WTC11 (cell line): ENCODE data around the gene SUCLG2. TPM values are rescaled to one million over a fixed set of nuclear protein-coding genes. Genes with fewer than 3 reads are reported as not detected.

Experiments used
- ATAC-seq: fragments of 200-7000 bp; cut with Tn5 transposase; 2 replicates; pipeline ENCODE4 v1.10.0; 2021; ENCODE audit warnings: mild to moderate bottlenecking, moderate library complexity
- CTCF ChIA-PET: fragments of 300-600 bp; sonication (Branson Sonifier 250); formaldehyde crosslinking; loops from one replicate; lab custom pipeline; 2021; ENCODE audit warnings: antibody characterized with exemption; lab: Charles Lee
- POLR2A ChIA-PET: fragments of 350-600 bp; sonication (Branson Sonifier 250); formaldehyde crosslinking; loops from one replicate; lab custom pipeline; 2021; ENCODE audit warnings: antibody characterized with exemption; lab: Charles Lee
- DNase-seq: peaks from one replicate; pipeline ENCODE4 v3.0.0; 2021; ENCODE audit warnings: low spot score
- H3K27ac Mint-ChIP-seq: 2 replicates; pipeline ENCODE4 v1.8.0; 2021; ENCODE audit warnings: mixed read lengths
- H3K27me3 Mint-ChIP-seq: 2 replicates; pipeline ENCODE4 v1.8.0; 2021; ENCODE audit warnings: low read depth, mild to moderate bottlenecking, moderate library complexity, mixed read lengths
- H3K36me3 Mint-ChIP-seq: 2 replicates; pipeline ENCODE4 v1.8.0; 2021; ENCODE audit warnings: mixed read lengths
- H3K4me1 Mint-ChIP-seq: 2 replicates; pipeline ENCODE4 v1.8.0; 2022; ENCODE audit warnings: mixed read lengths
- H3K4me3 Mint-ChIP-seq: 2 replicates; pipeline ENCODE4 v1.8.0; 2021; ENCODE audit warnings: mild to moderate bottlenecking, moderate library complexity, mixed read lengths
- H3K9me3 Mint-ChIP-seq: 2 replicates; pipeline ENCODE4 v1.8.0; 2021; ENCODE audit warnings: mixed read lengths
- CREB1 ChIP-seq: sonication (generic); formaldehyde crosslinking; IDR thresholded peaks from 2 replicates; pipeline ENCODE4 v1.8.0; 2023; ENCODE audit warnings: mild to moderate bottlenecking, missing genetic modification reagents
- CTCF ChIP-seq: fragments of 200-600 bp; IDR thresholded peaks from 2 replicates; pipeline ENCODE4 v1.8.0; 2022; ENCODE audit warnings: antibody characterized with exemption
- ELF4 ChIP-seq: sonication (generic); formaldehyde crosslinking; IDR thresholded peaks from 2 replicates; pipeline ENCODE4 v1.8.1; 2022; ENCODE audit warnings: low read depth, mild to moderate bottlenecking, moderate library complexity, missing genetic modification reagents
- ESRRA ChIP-seq: sonication (generic); formaldehyde crosslinking; IDR thresholded peaks from 2 replicates; pipeline ENCODE4 v1.8.1; 2022; ENCODE audit warnings: mild to moderate bottlenecking, missing genetic modification reagents, borderline replicate concordance
- FOXP1 ChIP-seq: sonication (generic); formaldehyde crosslinking; IDR thresholded peaks from 2 replicates; pipeline ENCODE4 v1.8.0; 2022; ENCODE audit warnings: missing genetic modification reagents, mild to moderate bottlenecking, moderate library complexity, borderline replicate concordance
- JAZF1 ChIP-seq: fragments of 250-450 bp; sonication (Bioruptor Pico); IDR thresholded peaks from 2 replicates; pipeline ENCODE4 v1.9.0; 2021; ENCODE audit warnings: moderate library complexity, mild to moderate bottlenecking, inconsistent platforms
- MAX ChIP-seq: sonication (generic); formaldehyde crosslinking; IDR thresholded peaks from 2 replicates; pipeline ENCODE4 v1.8.0; 2022; ENCODE audit warnings: mild to moderate bottlenecking, missing genetic modification reagents
- MLX ChIP-seq: sonication (generic); formaldehyde crosslinking; IDR thresholded peaks from 2 replicates; pipeline ENCODE4 v1.8.1; 2023; ENCODE audit warnings: mild to moderate bottlenecking, missing genetic modification reagents, moderate library complexity
- NFE2L1 ChIP-seq: sonication (generic); formaldehyde crosslinking; IDR thresholded peaks from 2 replicates; pipeline ENCODE4 v1.8.1; 2023; ENCODE audit warnings: missing genetic modification reagents
- NR2C2 ChIP-seq: sonication (generic); formaldehyde crosslinking; IDR thresholded peaks from 2 replicates; pipeline ENCODE4 v1.8.0; 2022; ENCODE audit warnings: mild to moderate bottlenecking, missing genetic modification reagents
- SMAD4 ChIP-seq: sonication (generic); formaldehyde crosslinking; IDR thresholded peaks from 2 replicates; pipeline ENCODE4 v1.8.0; 2022; ENCODE audit warnings: mild to moderate bottlenecking, missing genetic modification reagents
- STAT6 ChIP-seq: sonication (generic); formaldehyde crosslinking; conservative IDR thresholded peaks from 2 replicates; pipeline ENCODE4 v1.8.1; 2023; ENCODE audit warnings: mild to moderate bottlenecking, low read depth, missing genetic modification reagents, moderate library complexity
- TEAD1 ChIP-seq: sonication (generic); formaldehyde crosslinking; IDR thresholded peaks from 2 replicates; pipeline ENCODE4 v1.8.0; 2022; ENCODE audit warnings: mild to moderate bottlenecking, missing genetic modification reagents
- ZNF423 ChIP-seq: fragments of 250-450 bp; sonication (Bioruptor Pico); IDR thresholded peaks from 2 replicates; pipeline ENCODE4 v2.1.2; 2022; ENCODE audit warnings: mild to moderate bottlenecking, moderate library complexity
- ZNF671 ChIP-seq: fragments of 250-450 bp; sonication (Bioruptor Pico); IDR thresholded peaks from 2 replicates; pipeline ENCODE4 v1.8.0; 2021; ENCODE audit warnings: mild to moderate bottlenecking
- total RNA-seq: library from RNA; stranded (reverse); gene quantifications from 3 replicates; pipeline ENCODE4 v1.2.3, GENCODE V29; 2021
- TF ChIP-seq, protein P1 (sequence below): sonication (generic); formaldehyde crosslinking; IDR thresholded peaks from 2 replicates; pipeline ENCODE4 v1.8.1; 2022; ENCODE audit warnings: low read depth, mild to moderate bottlenecking, moderate library complexity, missing genetic modification reagents, borderline replicate concordance
- TF ChIP-seq, protein P2 (sequence below): sonication (generic); formaldehyde crosslinking; IDR thresholded peaks from 2 replicates; pipeline ENCODE4 v1.8.0; 2022; ENCODE audit warnings: mild to moderate bottlenecking, missing genetic modification reagents
- TF ChIP-seq, protein P3 (sequence below): sonication (generic); formaldehyde crosslinking; IDR thresholded peaks from 2 replicates; pipeline ENCODE4 v1.8.1; 2023; ENCODE audit warnings: mild to moderate bottlenecking, missing genetic modification reagents
- TF ChIP-seq, protein P4 (sequence below): sonication (generic); formaldehyde crosslinking; IDR thresholded peaks from 2 replicates; pipeline ENCODE4 v1.8.0; 2023; ENCODE audit warnings: missing genetic modification reagents, mild to moderate bottlenecking, borderline replicate concordance
- TF ChIP-seq, protein P5 (sequence below): sonication (generic); formaldehyde crosslinking; IDR thresholded peaks from 2 replicates; pipeline ENCODE4 v1.8.1; 2022; ENCODE audit warnings: low read depth, missing genetic modification reagents, borderline replicate concordance

Gene SUCLG2
- total RNA-seq, 1 experiment from 2014 or later = 39.7 TPM

DNA sequence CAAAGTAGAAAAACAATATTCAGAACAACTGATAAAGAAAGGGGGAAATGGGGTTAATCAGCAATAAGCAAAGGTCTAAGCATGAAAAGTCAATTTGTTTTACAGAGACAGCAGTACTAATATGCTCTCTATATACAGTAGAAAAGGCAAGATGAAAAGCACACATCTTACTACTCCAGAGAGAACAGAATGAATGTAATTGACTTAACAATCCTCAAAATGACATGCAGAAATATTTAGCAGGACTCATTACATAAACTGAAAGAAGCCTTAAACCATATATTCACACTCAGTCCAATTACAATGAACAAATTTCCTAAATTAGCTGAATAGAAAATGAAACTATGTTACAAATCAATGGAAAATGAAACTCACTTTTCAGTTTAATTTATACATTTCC is 319.8 kb downstream of the SUCLG2 start:
- peaks cover 19% of the 10 kb centered on the region for H3K9me3 Mint-ChIP-seq

More for the DNA sequence above, 319.8 kb downstream of the SUCLG2 start:
- no peak overlapping the region for H3K27ac Mint-ChIP-seq
- H3K4me3 Mint-ChIP-seq = no peak overlapping the region
- no peaks in the 10 kb centered on the region for H3K27me3 Mint-ChIP-seq
- no peaks in the 10 kb centered on the region for H3K4me1 Mint-ChIP-seq
- TF ChIP-seq ZNF671 (CRISPR knock-in tag) (no peak), STAT6 (CRISPR knock-in tag) (no peak), CTCF (no peak), CREB1 (no peak), JAZF1 (no peak), MAX (CRISPR knock-in tag) (no peak), NR2C2 (no peak), FOXP1 (CRISPR knock-in tag) (no peak), ESRRA (CRISPR knock-in tag) (no peak), TEAD1 (no peak), NFE2L1 (CRISPR knock-in tag) (no peak), MLX (CRISPR knock-in tag) (no peak), ZNF423 (CRISPR knock-in tag) (no peak), SMAD4 (CRISPR knock-in tag) (no peak), ELF4 (CRISPR knock-in tag) (no peak)
- TF ChIP-seq, protein P1, sequence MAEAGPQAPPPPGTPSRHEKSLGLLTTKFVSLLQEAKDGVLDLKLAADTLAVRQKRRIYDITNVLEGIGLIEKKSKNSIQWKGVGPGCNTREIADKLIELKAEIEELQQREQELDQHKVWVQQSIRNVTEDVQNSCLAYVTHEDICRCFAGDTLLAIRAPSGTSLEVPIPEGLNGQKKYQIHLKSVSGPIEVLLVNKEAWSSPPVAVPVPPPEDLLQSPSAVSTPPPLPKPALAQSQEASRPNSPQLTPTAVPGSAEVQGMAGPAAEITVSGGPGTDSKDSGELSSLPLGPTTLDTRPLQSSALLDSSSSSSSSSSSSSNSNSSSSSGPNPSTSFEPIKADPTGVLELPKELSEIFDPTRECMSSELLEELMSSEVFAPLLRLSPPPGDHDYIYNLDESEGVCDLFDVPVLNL (CRISPR knock-in tag) = no peak
- TF ChIP-seq, protein P2, sequence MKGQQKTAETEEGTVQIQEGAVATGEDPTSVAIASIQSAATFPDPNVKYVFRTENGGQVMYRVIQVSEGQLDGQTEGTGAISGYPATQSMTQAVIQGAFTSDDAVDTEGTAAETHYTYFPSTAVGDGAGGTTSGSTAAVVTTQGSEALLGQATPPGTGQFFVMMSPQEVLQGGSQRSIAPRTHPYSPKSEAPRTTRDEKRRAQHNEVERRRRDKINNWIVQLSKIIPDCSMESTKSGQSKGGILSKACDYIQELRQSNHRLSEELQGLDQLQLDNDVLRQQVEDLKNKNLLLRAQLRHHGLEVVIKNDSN (CRISPR knock-in tag) = no peak
- TF ChIP-seq, protein P3, sequence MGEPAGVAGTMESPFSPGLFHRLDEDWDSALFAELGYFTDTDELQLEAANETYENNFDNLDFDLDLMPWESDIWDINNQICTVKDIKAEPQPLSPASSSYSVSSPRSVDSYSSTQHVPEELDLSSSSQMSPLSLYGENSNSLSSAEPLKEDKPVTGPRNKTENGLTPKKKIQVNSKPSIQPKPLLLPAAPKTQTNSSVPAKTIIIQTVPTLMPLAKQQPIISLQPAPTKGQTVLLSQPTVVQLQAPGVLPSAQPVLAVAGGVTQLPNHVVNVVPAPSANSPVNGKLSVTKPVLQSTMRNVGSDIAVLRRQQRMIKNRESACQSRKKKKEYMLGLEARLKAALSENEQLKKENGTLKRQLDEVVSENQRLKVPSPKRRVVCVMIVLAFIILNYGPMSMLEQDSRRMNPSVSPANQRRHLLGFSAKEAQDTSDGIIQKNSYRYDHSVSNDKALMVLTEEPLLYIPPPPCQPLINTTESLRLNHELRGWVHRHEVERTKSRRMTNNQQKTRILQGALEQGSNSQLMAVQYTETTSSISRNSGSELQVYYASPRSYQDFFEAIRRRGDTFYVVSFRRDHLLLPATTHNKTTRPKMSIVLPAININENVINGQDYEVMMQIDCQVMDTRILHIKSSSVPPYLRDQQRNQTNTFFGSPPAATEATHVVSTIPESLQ = no peak
- TF ChIP-seq, protein P4, sequence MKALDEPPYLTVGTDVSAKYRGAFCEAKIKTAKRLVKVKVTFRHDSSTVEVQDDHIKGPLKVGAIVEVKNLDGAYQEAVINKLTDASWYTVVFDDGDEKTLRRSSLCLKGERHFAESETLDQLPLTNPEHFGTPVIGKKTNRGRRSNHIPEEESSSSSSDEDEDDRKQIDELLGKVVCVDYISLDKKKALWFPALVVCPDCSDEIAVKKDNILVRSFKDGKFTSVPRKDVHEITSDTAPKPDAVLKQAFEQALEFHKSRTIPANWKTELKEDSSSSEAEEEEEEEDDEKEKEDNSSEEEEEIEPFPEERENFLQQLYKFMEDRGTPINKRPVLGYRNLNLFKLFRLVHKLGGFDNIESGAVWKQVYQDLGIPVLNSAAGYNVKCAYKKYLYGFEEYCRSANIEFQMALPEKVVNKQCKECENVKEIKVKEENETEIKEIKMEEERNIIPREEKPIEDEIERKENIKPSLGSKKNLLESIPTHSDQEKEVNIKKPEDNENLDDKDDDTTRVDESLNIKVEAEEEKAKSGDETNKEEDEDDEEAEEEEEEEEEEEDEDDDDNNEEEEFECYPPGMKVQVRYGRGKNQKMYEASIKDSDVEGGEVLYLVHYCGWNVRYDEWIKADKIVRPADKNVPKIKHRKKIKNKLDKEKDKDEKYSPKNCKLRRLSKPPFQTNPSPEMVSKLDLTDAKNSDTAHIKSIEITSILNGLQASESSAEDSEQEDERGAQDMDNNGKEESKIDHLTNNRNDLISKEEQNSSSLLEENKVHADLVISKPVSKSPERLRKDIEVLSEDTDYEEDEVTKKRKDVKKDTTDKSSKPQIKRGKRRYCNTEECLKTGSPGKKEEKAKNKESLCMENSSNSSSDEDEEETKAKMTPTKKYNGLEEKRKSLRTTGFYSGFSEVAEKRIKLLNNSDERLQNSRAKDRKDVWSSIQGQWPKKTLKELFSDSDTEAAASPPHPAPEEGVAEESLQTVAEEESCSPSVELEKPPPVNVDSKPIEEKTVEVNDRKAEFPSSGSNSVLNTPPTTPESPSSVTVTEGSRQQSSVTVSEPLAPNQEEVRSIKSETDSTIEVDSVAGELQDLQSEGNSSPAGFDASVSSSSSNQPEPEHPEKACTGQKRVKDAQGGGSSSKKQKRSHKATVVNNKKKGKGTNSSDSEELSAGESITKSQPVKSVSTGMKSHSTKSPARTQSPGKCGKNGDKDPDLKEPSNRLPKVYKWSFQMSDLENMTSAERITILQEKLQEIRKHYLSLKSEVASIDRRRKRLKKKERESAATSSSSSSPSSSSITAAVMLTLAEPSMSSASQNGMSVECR (CRISPR knock-in tag) = no peak
- TF ChIP-seq, protein P5, sequence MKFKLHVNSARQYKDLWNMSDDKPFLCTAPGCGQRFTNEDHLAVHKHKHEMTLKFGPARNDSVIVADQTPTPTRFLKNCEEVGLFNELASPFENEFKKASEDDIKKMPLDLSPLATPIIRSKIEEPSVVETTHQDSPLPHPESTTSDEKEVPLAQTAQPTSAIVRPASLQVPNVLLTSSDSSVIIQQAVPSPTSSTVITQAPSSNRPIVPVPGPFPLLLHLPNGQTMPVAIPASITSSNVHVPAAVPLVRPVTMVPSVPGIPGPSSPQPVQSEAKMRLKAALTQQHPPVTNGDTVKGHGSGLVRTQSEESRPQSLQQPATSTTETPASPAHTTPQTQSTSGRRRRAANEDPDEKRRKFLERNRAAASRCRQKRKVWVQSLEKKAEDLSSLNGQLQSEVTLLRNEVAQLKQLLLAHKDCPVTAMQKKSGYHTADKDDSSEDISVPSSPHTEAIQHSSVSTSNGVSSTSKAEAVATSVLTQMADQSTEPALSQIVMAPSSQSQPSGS = no peak
- TF ChIP-seq, all 79 proteins: peak for 0
- ChIA-PET POLR2A (no interaction called here), CTCF (no interaction called here)
- H3K36me3 Mint-ChIP-seq = no peaks in the 10 kb centered on the region
- no peak for ATAC-seq
- no peak for DNase-seq
